H54 (cell line): ENCODE results near the gene RNF133.
"Not testable (repeated sequence)": the region's sequence is repeated elsewhere in the genome, so short reads cannot be mapped to it uniquely, and the experiment has no call there.

Experiments
- DNase-seq: peaks from one replicate; pipeline ENCODE4 v3.0.0; 2011; ENCODE audit warnings: low spot score, mixed read lengths; ENCODE audit not compliant: insufficient read length
- FAIRE-seq: peaks from 3 replicates; lab custom pipeline; 2011; peaks lifted over from hg19 to GRCh38; lab: Jason Lieb, UNC
- POLR2A ChIP-seq: IDR thresholded peaks from 2 replicates; pipeline ENCODE4 v1.6.1; 2011; ENCODE audit warnings: low read depth, mild to moderate bottlenecking, low read length

Gene RNF133

GRCh38 chr7:122679813-122680212 lies 19.1 kb downstream of the RNF133 start:
- no peak for DNase-seq
- no peak for FAIRE-seq
- no peak for TF ChIP-seq POLR2A

GRCh38 chr7:122679269-122679709 lies 19.6 kb downstream of the RNF133 start:
- DNase-seq, FAIRE-seq: not testable (repeated sequence)

- no peak for FAIRE-seq
- no peak for DNase-seq
- no peak for TF ChIP-seq POLR2A
These were observed 21.8 kb downstream of the RNF133 start for GRCh38 chr7:122677149-122677548.

- FAIRE-seq, result peak; percentile 38
- no peak for DNase-seq
- no peak for TF ChIP-seq POLR2A
These were observed 22.5 kb downstream of the RNF133 start for GRCh38 chr7:122676466-122676865.

- no peak for TF ChIP-seq POLR2A
- FAIRE-seq, result no peak
These were observed 23.3 kb downstream of the RNF133 start for GRCh38 chr7:122675621-122676020.

GRCh38 chr7:122675011-122675410 lies 23.9 kb downstream of the RNF133 start:
- peak; percentile 64 for FAIRE-seq
- peak; percentile 12 for DNase-seq
- TF ChIP-seq POLR2A, result no peak

More at GRCh38 chr7:122675621-122676020, 23.3 kb downstream of the RNF133 start:
- no peak for DNase-seq

DNA sequence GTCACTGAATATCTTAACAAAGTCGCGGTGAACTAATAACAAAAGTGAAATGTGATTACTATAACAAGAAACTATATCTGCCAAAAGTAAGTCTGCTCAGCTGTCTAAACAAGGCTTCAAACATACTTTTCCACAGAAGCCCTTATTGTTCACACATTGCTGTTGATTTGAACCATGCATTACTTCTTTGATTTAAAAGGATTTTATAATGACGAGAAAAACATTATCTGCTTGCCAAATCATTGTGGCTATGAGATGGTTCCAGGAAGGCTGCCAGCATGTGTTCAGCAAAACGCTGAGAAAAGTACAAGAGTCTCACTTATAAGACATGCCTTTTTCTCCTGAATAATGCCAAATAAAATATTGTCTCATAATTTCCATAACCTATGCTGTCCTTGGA lies 24.4 kb downstream of the RNF133 start:
- FAIRE-seq (peak; percentile 45), DNase-seq (no peak)
- no peak for TF ChIP-seq POLR2A

DNA sequence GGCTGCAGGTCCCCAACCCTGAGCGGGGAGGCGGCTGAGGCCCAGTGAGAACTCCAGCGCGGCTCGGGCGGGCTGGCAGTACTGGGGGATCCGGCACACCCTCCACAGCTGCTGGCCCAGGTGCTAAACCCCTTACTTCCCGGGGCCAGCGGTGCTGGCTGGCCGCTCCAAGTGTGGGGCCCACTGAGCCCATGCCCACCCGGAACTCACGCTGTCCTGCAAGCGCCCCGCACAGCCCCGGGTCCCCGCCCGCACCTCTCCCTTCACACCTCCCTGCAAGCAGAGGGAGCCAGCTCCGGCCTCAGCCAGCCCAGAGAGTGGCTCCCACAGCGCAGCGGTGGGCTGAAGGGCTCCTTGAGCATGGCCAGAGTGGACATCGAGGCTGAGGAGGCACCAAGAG lies 25.0 kb downstream of the RNF133 start:
- FAIRE-seq, result no peak
- DNase-seq, result no peak
- TF ChIP-seq POLR2A, result no peak

- FAIRE-seq, result no peak
- TF ChIP-seq POLR2A, result no peak
- DNase-seq, result no peak
These were observed 26.4 kb downstream of the RNF133 start for GRCh38 chr7:122672536-122672935.

DNA sequence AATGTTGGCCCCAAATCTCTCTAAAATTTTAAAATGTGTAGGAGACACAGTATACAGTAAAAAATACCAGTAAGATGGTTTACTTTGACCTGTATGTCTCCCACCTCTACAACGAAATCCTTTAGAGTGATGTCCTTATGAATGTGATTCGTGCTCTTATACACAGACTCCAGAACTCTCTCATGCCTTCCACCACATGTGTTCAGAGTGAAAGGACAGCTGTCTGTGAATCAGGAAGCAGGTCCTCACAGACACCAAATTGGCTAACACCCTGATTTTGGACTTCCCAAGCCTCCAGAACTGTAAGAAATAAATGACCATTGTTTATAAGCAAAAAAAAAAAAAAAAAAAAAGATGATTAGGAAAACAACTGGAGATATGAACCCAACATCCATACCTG lies 35.2 kb downstream of the RNF133 start:
- TF ChIP-seq POLR2A, result no peak
- no peak for FAIRE-seq
- no peak for DNase-seq

GRCh38 chr7:122658856-122659255 lies 40.1 kb downstream of the RNF133 start:
- DNase-seq, result no peak
- TF ChIP-seq POLR2A, result no peak
- no peak for FAIRE-seq

DNA sequence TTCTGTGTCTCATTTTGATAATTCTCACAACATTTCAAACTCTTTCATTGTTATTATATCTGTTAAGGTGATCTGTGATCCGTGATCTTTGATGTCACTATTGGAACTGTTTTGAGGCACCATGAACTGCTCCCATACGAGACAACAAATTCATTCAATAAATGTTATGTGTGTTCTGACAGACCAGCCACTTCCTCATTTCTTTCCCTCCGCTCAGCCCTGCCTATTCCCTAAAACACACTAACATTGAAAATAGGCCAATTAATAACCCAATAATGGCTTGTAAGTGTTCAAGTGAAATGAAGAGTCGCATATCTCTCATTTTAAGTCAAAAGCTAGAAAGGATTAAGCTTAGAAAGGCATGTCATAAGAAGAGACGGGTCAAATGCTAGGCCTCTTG lies 45.2 kb downstream of the RNF133 start:
- DNase-seq (no peak), FAIRE-seq (no peak)
- no peak for TF ChIP-seq POLR2A

GRCh38 chr7:122652876-122653275 lies 46.0 kb downstream of the RNF133 start:
- no peak for TF ChIP-seq POLR2A
- DNase-seq, result no peak
- no peak for FAIRE-seq

- DNase-seq (no peak), FAIRE-seq (no peak)
- no peak for TF ChIP-seq POLR2A
These were observed 47.5 kb downstream of the RNF133 start for GRCh38 chr7:122651451-122651850.
